CD4-positive, CD25-positive, alpha-beta regulatory T cell (primary cell): ENCODE data around the gene CNRIP1. TPM values are rescaled to one million over a fixed set of nuclear protein-coding genes. Genes with fewer than 3 reads are reported as not detected.

Source experiments
- ATAC-seq, 2 donors: fragments of 150-1000 bp; cut with Tn5 transposase; one replicate each; pipeline ENCODE4 v1.10.0; 2021; ENCODE audit warnings: low read depth in 2 of 2, moderate number of reproducible peaks in 2 of 2, moderate library complexity in 1 of 2
- DNase-seq, 3 donors: peaks; one replicate each; pipeline versions ENCODE4 v3.0.0 to v3.0.0-alpha.2; 2012 to 2022; ENCODE audit warnings: mixed read lengths in 1 of 3
- H3K27ac ChIP-seq: one replicate; pipeline ENCODE4 v1.7.0; 2013; ENCODE audit warnings: mild to moderate bottlenecking, low read length; ENCODE audit not compliant: insufficient read depth, poor library complexity, severe bottlenecking
- H3K27me3 ChIP-seq: one replicate; pipeline ENCODE4 v1.7.0; 2013; ENCODE audit warnings: low read length; ENCODE audit not compliant: control insufficient read depth, insufficient read depth
- H3K36me3 ChIP-seq: one replicate; pipeline ENCODE4 v1.7.0; 2013; ENCODE audit warnings: mild to moderate bottlenecking, low read length, moderate library complexity; ENCODE audit not compliant: control insufficient read depth, insufficient read depth
- H3K4me1 ChIP-seq: 2 replicates; pipeline ENCODE4 v1.7.0; 2013; ENCODE audit warnings: mild to moderate bottlenecking, low read length; ENCODE audit not compliant: insufficient read depth, control insufficient read depth, poor library complexity, severe bottlenecking
- H3K4me3 ChIP-seq: one replicate; pipeline ENCODE4 v1.7.0; 2013; ENCODE audit warnings: low read depth, mild to moderate bottlenecking, low read length, moderate library complexity
- H3K9me3 ChIP-seq, 2 experiments: 1 replicate in 1 of 2; 2 replicates in 1 of 2; pipeline ENCODE4 v1.7.0; 2013; ENCODE audit warnings: low read length in 2 of 2, mild to moderate bottlenecking in 1 of 2, moderate library complexity in 1 of 2; ENCODE audit not compliant: control insufficient read depth in 2 of 2
- H3K27ac Mint-ChIP-seq, 3 donors: one replicate each; pipeline ENCODE4 v1.8.0; 2020 to 2022; ENCODE audit warnings: mild to moderate bottlenecking in 3 of 3, mixed read lengths in 3 of 3, moderate library complexity in 2 of 3
- H3K27me3 Mint-ChIP-seq: one replicate; pipeline ENCODE4 v1.8.0; 2022; ENCODE audit warnings: mild to moderate bottlenecking, mixed read lengths
- H3K36me3 Mint-ChIP-seq: one replicate; pipeline ENCODE4 v1.8.0; 2020; ENCODE audit warnings: mixed read lengths
- H3K4me1 Mint-ChIP-seq, 4 donors: one replicate each; pipeline ENCODE4 v1.8.0; 2020 to 2022; ENCODE audit warnings: mixed read lengths in 4 of 4, mild to moderate bottlenecking in 1 of 4
- H3K4me3 Mint-ChIP-seq, 4 donors: one replicate each; pipeline ENCODE4 v1.8.0; 2020 to 2022; ENCODE audit warnings: mild to moderate bottlenecking in 4 of 4, mixed read lengths in 4 of 4, moderate library complexity in 3 of 4
- H3K9me3 Mint-ChIP-seq, 7 donors: one replicate each; pipeline ENCODE4 v1.8.0; 2020 to 2022; ENCODE audit warnings: mixed read lengths in 7 of 7, mild to moderate bottlenecking in 3 of 7, moderate library complexity in 2 of 7
- polyA plus RNA-seq, 4 donors: library from polyadenylated mRNA; unstranded; fragments of 300-500 nt; fragmentation: Illumina TruSeq; gene quantifications; one replicate each; pipeline ENCODE4 v1.2.3, GENCODE V29; 2021
- total RNA-seq: library from RNA; stranded (reverse); gene quantifications from one replicate; pipeline ENCODE4 v1.2.3, GENCODE V29; 2022

CNRIP1 gene
- total and polyA plus RNA-seq, 5 donors from 2014 or later: 0.22 TPM; not detected in 4

- no peaks in the 10 kb centered on the region for H3K9me3 ChIP-seq
- H3K9me3 Mint-ChIP-seq: peaks cover 0 to 1% (median 0%) of the 10 kb centered on the region in 7 donors
- H3K36me3 ChIP-seq: no peaks in the 10 kb centered on the region
- peaks cover 0 to 6% (median 2%) of the 10 kb centered on the region in 4 donors for H3K4me1 Mint-ChIP-seq
- no peaks in the 10 kb centered on the region for H3K4me1 ChIP-seq
- no peaks in the 10 kb centered on the region for H3K36me3 Mint-ChIP-seq
- no peak overlapping the region for H3K4me3 ChIP-seq
- H3K4me3 Mint-ChIP-seq: no peak overlapping the region
- H3K27me3 ChIP-seq: peaks cover 24% of the 10 kb centered on the region
- ATAC-seq (no peak), DNase-seq (no peak)
- H3K27ac ChIP-seq: no peak overlapping the region
- peaks cover 74% of the 10 kb centered on the region for H3K27me3 Mint-ChIP-seq
- no peak overlapping the region for H3K27ac Mint-ChIP-seq
These were observed 41.6 kb downstream of the CNRIP1 start for GRCh38 chr2:68278169-68278568.

GRCh38 chr2:68274022-68274421 is 45.7 kb downstream of the CNRIP1 start:
- ATAC-seq (no peak), DNase-seq (no peak)
- Mint-ChIP-seq H3K27ac (no peak overlapping the region), H3K36me3 (no peaks in the 10 kb centered on the region), H3K27me3 (peaks cover 66% of the 10 kb centered on the region), H3K4me1 (no peaks in the 10 kb centered on the region), H3K9me3 (no peaks in the 10 kb centered on the region), H3K4me3 (no peak overlapping the region)
- Histone ChIP-seq H3K4me1 (no peaks in the 10 kb centered on the region), H3K36me3 (no peaks in the 10 kb centered on the region), H3K9me3 (no peaks in the 10 kb centered on the region), H3K27ac (no peak overlapping the region), H3K27me3 (peaks cover 24% of the 10 kb centered on the region), H3K4me3 (no peak overlapping the region)

- Histone ChIP-seq H3K27me3 (peaks cover 25% of the 10 kb centered on the region), H3K27ac (no peak overlapping the region), H3K4me1 (no peaks in the 10 kb centered on the region), H3K9me3 (no peaks in the 10 kb centered on the region), H3K4me3 (no peak overlapping the region), H3K36me3 (no peaks in the 10 kb centered on the region)
- Mint-ChIP-seq H3K4me1 (no peaks in the 10 kb centered on the region), H3K9me3 (peaks cover 0 to 2% (median 0%) of the 10 kb centered on the region in 7 donors), H3K4me3 (no peak overlapping the region), H3K36me3 (no peaks in the 10 kb centered on the region), H3K27me3 (peaks cover 69% of the 10 kb centered on the region), H3K27ac (no peak overlapping the region)
- no peak for ATAC-seq
- no peak for DNase-seq
These were observed 47.3 kb downstream of the CNRIP1 start for GRCh38 chr2:68272246-68272994.

- Histone ChIP-seq H3K36me3 (no peaks in the 10 kb centered on the region), H3K9me3 (no peaks in the 10 kb centered on the region), H3K27me3 (peaks cover 7% of the 10 kb centered on the region), H3K4me3 (no peak overlapping the region), H3K4me1 (no peaks in the 10 kb centered on the region), H3K27ac (no peak overlapping the region)
- Mint-ChIP-seq H3K27me3 (peaks cover 47% of the 10 kb centered on the region), H3K36me3 (no peaks in the 10 kb centered on the region), H3K9me3 (peaks cover 0 to 3% (median 0%) of the 10 kb centered on the region in 7 donors), H3K27ac (no peak overlapping the region), H3K4me3 (no peak overlapping the region), H3K4me1 (no peaks in the 10 kb centered on the region)
- DNase-seq: no peak
- no peak for ATAC-seq
These were observed 53.1 kb downstream of the CNRIP1 start for GRCh38 chr2:68266655-68267054.

- Mint-ChIP-seq H3K4me3 (no peak overlapping the region), H3K36me3 (no peaks in the 10 kb centered on the region), H3K27ac (no peak overlapping the region), H3K27me3 (peaks cover 43% of the 10 kb centered on the region), H3K9me3 (peaks cover 0 to 3% (median 0%) of the 10 kb centered on the region in 7 donors), H3K4me1 (no peaks in the 10 kb centered on the region)
- no peak overlapping the region for H3K4me3 ChIP-seq
- peaks cover 5% of the 10 kb centered on the region for H3K27me3 ChIP-seq
- no peaks in the 10 kb centered on the region for H3K4me1 ChIP-seq
- no peak overlapping the region for H3K27ac ChIP-seq
- H3K36me3 ChIP-seq: no peaks in the 10 kb centered on the region
- ATAC-seq (no peak), DNase-seq (no peak)
- no peaks in the 10 kb centered on the region for H3K9me3 ChIP-seq
These were observed 56.1 kb downstream of the CNRIP1 start for GRCh38 chr2:68263632-68264031.

GRCh38 chr2:68258851-68259250 is 60.9 kb downstream of the CNRIP1 start:
- H3K4me1 ChIP-seq: peaks cover 13% of the 10 kb centered on the region
- peaks cover 8 to 21% (median 18%) of the 10 kb centered on the region in 4 donors for H3K4me1 Mint-ChIP-seq
- no peak for DNase-seq
- H3K27ac ChIP-seq: no peak overlapping the region
- H3K27ac Mint-ChIP-seq: no peak overlapping the region
- no peak for ATAC-seq
- no peaks in the 10 kb centered on the region for H3K9me3 ChIP-seq
- H3K36me3 ChIP-seq: no peaks in the 10 kb centered on the region
- no peaks in the 10 kb centered on the region for H3K27me3 ChIP-seq
- no peaks in the 10 kb centered on the region for H3K36me3 Mint-ChIP-seq
- no peak overlapping the region for H3K4me3 ChIP-seq
- no peaks in the 10 kb centered on the region for H3K9me3 Mint-ChIP-seq
- no peak overlapping the region for H3K4me3 Mint-ChIP-seq
- peaks cover 13% of the 10 kb centered on the region for H3K27me3 Mint-ChIP-seq

- Mint-ChIP-seq H3K9me3 (no peaks in the 10 kb centered on the region), H3K4me3 (peak overlapping the region in 2 of 4 donors; percentile 11 to 33), H3K4me1 (peaks cover 13 to 37% (median 25%) of the 10 kb centered on the region in 4 donors), H3K27ac (no peak overlapping the region), H3K36me3 (no peaks in the 10 kb centered on the region), H3K27me3 (peaks cover 22% of the 10 kb centered on the region)
- peaks cover 24% of the 10 kb centered on the region for H3K4me1 ChIP-seq
- no peaks in the 10 kb centered on the region for H3K36me3 ChIP-seq
- DNase-seq: no peak
- H3K9me3 ChIP-seq: no peaks in the 10 kb centered on the region
- H3K27ac ChIP-seq: no peak overlapping the region
- H3K4me3 ChIP-seq: no peak overlapping the region
- H3K27me3 ChIP-seq: no peaks in the 10 kb centered on the region
- no peak for ATAC-seq
These were observed 63.7 kb downstream of the CNRIP1 start for GRCh38 chr2:68256093-68256450.
